ENCODE data around the gene SSH3.

SSH3 gene

DNA sequence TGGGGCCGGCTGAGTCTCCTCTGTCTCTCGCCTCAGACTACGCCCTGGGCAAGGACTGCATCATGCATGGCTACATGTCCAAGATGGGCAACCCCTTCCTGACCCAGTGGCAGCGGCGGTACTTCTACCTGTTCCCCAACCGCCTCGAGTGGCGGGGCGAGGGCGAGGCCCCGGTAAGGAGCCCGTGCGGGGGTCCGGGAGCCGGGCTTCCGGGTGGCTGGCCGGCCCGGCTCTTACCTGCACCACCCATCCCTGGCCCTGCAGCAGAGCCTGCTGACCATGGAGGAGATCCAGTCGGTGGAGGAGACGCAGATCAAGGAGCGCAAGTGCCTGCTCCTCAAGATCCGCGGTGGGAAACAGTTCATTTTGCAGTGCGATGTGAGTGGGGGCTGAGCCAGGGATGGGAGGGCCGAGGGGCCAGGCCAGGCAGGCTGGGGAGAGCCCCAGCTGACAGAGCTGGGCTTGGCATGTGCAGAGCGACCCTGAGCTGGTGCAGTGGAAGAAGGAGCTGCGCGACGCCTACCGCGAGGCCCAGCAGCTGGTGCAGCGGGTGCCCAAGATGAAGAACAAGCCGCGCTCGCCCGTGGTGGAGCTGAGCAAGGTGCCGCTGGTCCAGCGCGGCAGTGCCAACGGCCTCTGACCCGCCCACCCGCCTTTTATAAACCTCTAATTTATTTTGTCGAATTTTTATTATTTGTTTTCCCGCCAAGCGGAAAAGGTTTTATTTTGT lies 18.4 kb upstream of the SSH3 start:
- Histone ChIP-seq H3K4me1 (ENCODE audit: control insufficient read depth, insufficient read depth, low read length) (peaks cover 14% of the 10 kb centered on the region), H3K9ac (ENCODE audit: low read length) (no peak overlapping the region), H3K4me3 (ENCODE audit: low read length) (no peak overlapping the region), H3K9me3 (ENCODE audit: control insufficient read depth, low read length) (no peaks in the 10 kb centered on the region), H3K27me3 (replicated peaks; ENCODE audit: control insufficient read depth, insufficient read depth, low read length) (no peaks in the 10 kb centered on the region), H3K36me3 (ENCODE audit: control insufficient read depth, insufficient read depth, low read length, severe bottlenecking) (peaks cover 61% of the 10 kb centered on the region)
- DNase-seq (ENCODE audit: low read depth): no peak

DNA sequence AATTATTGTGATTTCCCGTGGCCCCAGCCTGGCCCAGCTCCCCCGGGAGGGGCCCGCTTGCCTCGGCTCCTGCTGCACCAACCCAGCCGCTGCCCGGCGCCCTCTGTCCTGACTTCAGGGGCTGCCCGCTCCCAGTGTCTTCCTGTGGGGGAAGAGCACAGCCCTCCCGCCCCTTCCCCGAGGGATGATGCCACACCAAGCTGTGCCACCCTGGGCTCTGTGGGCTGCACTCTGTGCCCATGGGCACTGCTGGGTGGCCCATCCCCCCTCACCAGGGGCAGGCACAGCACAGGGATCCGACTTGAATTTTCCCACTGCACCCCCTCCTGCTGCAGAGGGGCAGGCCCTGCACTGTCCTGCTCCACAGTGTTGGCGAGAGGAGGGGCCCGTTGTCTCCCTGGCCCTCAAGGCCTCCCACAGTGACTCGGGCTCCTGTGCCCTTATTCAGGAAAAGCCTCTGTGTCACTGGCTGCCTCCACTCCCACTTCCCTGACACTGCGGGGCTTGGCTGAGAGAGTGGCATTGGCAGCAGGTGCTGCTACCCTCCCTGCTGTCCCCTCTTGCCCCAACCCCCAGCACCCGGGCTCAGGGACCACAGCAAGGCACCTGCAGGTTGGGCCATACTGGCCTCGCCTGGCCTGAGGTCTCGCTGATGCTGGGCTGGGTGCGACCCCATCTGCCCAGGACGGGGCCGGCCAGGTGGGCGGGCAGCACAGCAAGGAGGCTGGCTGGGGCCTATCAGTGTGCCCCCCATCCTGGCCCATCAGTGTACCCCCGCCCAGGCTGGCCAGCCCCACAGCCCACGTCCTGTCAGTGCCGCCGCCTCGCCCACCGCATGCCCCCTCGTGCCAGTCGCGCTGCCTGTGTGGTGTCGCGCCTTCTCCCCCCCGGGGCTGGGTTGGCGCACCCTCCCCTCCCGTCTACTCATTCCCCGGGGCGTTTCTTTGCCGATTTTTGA lies 17.5 kb upstream of the SSH3 start:
- H3K4me3 ChIP-seq (ENCODE audit: low read length): no peak overlapping the region
- H3K27me3 ChIP-seq (replicated peaks; ENCODE audit: control insufficient read depth, insufficient read depth, low read length): no peaks in the 10 kb centered on the region
- H3K9ac ChIP-seq (ENCODE audit: low read length): no peak overlapping the region
- no peaks in the 10 kb centered on the region for H3K9me3 ChIP-seq (ENCODE audit: control insufficient read depth, low read length)
- peaks cover 61% of the 10 kb centered on the region for H3K36me3 ChIP-seq (ENCODE audit: control insufficient read depth, insufficient read depth, low read length, severe bottlenecking)
- peaks cover 22% of the 10 kb centered on the region for H3K4me1 ChIP-seq (ENCODE audit: control insufficient read depth, insufficient read depth, low read length)
- DNase-seq (ENCODE audit: low read depth): no peak

DNA sequence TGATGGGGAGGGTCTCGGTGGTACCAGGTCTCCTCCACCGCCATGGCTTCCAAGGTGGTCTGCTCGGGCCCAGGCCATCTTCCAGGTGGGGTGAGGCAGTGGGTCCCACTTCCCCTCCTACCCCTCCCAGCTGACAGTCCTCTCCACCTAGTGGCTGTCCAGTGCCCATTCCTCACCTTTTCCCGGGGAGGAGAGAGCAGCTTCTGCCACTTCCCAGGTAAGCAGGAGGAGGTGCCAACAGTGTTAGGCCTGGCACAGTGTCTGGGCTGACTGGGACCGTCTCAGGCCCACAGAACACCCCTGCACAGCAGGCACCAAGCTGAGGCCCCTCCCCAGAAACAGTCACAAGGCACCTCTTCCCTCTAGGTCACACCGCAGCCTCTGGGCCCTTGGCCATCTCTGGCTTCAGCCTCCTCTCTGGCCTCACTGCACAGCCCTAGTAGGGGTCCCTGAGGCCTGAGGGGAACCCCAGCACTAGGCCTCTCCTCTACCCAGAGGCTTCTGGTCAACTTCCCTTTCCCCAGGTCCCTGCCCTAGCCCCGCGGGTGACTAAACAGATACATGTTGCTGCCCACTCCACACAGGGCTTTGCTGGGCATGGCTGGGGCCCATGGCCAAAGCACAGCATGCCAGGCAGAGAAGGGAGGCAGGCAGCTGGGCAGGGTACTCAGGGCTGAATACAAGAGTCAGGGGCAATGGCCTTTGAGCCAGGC lies 16.6 kb upstream of the SSH3 start:
- Histone ChIP-seq H3K36me3 (ENCODE audit: control insufficient read depth, insufficient read depth, low read length, severe bottlenecking) (peaks cover 58% of the 10 kb centered on the region), H3K27me3 (replicated peaks; ENCODE audit: control insufficient read depth, insufficient read depth, low read length) (no peaks in the 10 kb centered on the region), H3K4me1 (ENCODE audit: control insufficient read depth, insufficient read depth, low read length) (peaks cover 30% of the 10 kb centered on the region), H3K9me3 (ENCODE audit: control insufficient read depth, low read length) (no peaks in the 10 kb centered on the region), H3K9ac (ENCODE audit: low read length) (peak overlapping the region; percentile 44), H3K4me3 (ENCODE audit: low read length) (no peak overlapping the region)
- DNase-seq (ENCODE audit: low read depth): no peak

DNA sequence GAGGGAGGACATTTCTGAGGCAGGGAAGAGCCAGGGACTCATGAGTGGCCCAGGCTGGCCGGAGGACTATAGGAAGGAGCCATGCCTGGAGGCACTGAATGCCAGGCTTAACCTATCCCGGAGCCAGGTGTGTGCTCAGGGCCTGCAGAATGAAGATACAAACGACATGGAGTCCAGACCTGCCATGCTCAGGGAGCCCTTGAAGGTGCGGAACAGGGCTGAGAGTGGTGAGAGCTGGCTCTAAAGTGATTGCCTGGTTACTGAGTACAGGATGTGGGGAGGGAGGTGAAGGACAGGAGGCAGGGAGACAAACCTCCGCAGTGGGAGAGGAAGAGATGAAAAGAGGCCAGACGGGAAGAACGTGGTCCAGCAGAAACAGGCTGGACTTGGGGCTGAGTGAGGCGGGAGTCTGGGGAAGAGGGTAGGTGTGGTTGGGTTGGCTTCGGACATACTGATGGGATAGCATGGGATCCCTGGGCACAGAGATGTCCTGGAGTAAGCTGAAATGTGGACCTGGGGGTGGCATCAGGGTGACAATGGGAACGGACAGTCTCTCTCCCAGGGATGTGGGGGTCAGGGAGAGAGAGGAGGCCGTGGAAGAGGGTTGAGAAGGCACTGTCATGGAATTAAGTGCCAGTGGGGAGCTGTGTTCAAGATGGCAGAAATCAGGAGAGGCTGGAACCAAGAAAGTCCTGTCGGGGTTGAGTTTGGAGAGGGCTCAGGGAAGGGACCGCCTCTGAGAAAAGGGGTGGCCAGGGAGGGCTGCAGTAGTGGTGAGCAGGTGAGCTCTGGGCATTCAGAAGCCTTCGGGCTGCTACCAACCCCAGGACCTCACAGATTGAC lies 15.8 kb upstream of the SSH3 start:
- H3K9ac ChIP-seq (ENCODE audit: low read length): peak overlapping the region; percentile 90
- peaks cover 59% of the 10 kb centered on the region for H3K36me3 ChIP-seq (ENCODE audit: control insufficient read depth, insufficient read depth, low read length, severe bottlenecking)
- peaks cover 30% of the 10 kb centered on the region for H3K4me1 ChIP-seq (ENCODE audit: control insufficient read depth, insufficient read depth, low read length)
- no peaks in the 10 kb centered on the region for H3K9me3 ChIP-seq (ENCODE audit: control insufficient read depth, low read length)
- DNase-seq (ENCODE audit: low read depth): no peak
- H3K27me3 ChIP-seq (replicated peaks; ENCODE audit: control insufficient read depth, insufficient read depth, low read length): no peaks in the 10 kb centered on the region
- peak overlapping the region; percentile 83 for H3K4me3 ChIP-seq (ENCODE audit: low read length)

DNA sequence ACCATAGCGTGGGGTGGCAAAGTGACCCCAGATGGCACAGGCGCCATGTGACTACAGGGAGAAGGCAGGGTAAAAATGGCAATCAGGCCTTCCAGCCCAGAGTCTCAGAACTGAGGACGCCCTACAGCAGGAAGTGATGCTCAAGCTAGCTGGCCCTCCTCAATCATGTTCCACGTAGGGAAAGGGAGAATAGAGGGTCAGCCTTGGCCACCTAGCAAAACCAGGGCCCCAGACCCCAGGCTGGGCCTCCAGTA lies 15.2 kb upstream of the SSH3 start:
- peaks cover 56% of the 10 kb centered on the region for H3K36me3 ChIP-seq (ENCODE audit: control insufficient read depth, insufficient read depth, low read length, severe bottlenecking)
- H3K9ac ChIP-seq (ENCODE audit: low read length): peak overlapping the region; percentile 90
- H3K27me3 ChIP-seq (replicated peaks; ENCODE audit: control insufficient read depth, insufficient read depth, low read length): no peaks in the 10 kb centered on the region
- H3K9me3 ChIP-seq (ENCODE audit: control insufficient read depth, low read length): no peaks in the 10 kb centered on the region
- H3K4me3 ChIP-seq (ENCODE audit: low read length): peak overlapping the region; percentile 83
- peaks cover 35% of the 10 kb centered on the region for H3K4me1 ChIP-seq (ENCODE audit: control insufficient read depth, insufficient read depth, low read length)
- DNase-seq (ENCODE audit: low read depth): no peak

DNA sequence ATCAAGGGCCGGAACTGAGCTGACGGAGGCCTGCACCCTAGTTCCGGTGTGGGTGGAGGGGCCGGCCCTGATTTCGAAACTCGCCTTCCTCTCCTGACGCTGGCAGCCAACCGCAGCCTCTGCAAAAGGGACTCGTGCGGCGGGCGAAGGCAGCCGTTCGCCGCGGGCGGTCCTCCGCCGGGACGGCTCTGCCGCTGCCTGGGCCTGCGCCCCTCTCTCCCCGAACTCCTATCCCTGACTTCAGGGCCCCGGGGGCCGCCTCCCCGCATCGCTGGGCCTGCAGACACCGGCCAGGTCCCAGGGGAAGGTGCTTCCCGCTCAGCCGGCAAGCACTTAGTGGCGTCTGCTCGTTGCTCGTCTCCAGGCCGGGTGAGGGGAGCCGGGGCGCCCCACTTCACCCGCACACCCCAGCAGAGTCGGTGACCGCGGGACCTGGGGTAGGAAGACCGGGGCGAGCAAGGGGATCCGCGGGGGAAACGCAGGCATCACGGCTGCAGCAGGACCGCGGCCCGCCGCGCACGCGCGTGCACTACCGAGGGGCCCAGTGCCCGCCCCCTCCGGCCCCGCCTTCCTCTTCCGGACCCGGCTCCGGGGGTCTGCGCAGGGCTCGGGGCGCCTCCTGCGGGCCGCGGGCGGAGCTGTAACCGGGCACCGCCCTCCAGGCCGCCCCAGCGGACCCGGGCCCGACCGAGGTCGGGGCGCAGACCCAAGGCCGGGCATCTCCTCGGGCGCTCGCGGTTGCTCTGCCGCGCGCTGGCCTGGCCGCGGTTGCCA lies 14.7 kb upstream of the SSH3 start:
- Histone ChIP-seq H3K4me1 (ENCODE audit: control insufficient read depth, insufficient read depth, low read length) (peaks cover 35% of the 10 kb centered on the region), H3K4me3 (ENCODE audit: low read length) (peak overlapping the region; percentile 83), H3K36me3 (ENCODE audit: control insufficient read depth, insufficient read depth, low read length, severe bottlenecking) (peaks cover 56% of the 10 kb centered on the region), H3K27me3 (replicated peaks; ENCODE audit: control insufficient read depth, insufficient read depth, low read length) (no peaks in the 10 kb centered on the region), H3K9me3 (ENCODE audit: control insufficient read depth, low read length) (no peaks in the 10 kb centered on the region), H3K9ac (ENCODE audit: low read length) (peak overlapping the region; percentile 90)
- peak; percentile 97 for DNase-seq (ENCODE audit: low read depth)

DNA sequence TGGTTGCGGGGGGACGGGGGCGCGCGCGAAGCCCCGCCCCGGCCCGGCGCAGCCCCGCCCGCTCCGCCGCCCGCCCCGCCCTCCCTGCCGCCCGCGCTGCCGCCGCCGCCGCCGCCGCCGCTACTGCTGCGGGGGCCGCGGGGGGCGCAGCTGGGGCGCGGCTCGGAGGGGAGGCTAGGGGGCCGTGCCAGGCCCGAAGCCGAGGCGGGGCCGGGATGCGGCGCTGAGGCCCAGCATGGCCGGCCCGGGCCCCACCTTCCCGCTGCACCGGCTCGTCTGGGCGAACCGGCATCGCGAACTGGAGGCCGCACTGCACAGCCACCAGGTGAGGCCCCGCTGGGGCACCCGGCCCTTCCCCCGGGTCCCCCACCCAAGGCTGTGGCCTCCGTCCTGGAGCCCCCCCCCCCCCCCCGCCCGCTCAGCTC lies 14.1 kb upstream of the SSH3 start, which contains the start of gene ANKRD13D:
Gene ANKRD13D (plus strand): TSS at position 78 of the 425 bp plus-strand sequence. CDS start 158 bp downstream, at position 236.
- peak within 1 kb of the TSS; percentile 84 for H3K4me3 ChIP-seq (ENCODE audit: low read length)
- H3K36me3 ChIP-seq (ENCODE audit: control insufficient read depth, insufficient read depth, low read length, severe bottlenecking): peaks cover 54% of the 10 kb centered on the region
- H3K9ac ChIP-seq (ENCODE audit: low read length): peak within 1 kb of the TSS; percentile 91
- no peaks in the 10 kb centered on the region for H3K27me3 ChIP-seq (replicated peaks; ENCODE audit: control insufficient read depth, insufficient read depth, low read length)
- DNase-seq (ENCODE audit: low read depth): no peak
- peaks cover 35% of the 10 kb centered on the region for H3K4me1 ChIP-seq (ENCODE audit: control insufficient read depth, insufficient read depth, low read length)
- H3K9me3 ChIP-seq (ENCODE audit: control insufficient read depth, low read length): no peaks in the 10 kb centered on the region

DNA sequence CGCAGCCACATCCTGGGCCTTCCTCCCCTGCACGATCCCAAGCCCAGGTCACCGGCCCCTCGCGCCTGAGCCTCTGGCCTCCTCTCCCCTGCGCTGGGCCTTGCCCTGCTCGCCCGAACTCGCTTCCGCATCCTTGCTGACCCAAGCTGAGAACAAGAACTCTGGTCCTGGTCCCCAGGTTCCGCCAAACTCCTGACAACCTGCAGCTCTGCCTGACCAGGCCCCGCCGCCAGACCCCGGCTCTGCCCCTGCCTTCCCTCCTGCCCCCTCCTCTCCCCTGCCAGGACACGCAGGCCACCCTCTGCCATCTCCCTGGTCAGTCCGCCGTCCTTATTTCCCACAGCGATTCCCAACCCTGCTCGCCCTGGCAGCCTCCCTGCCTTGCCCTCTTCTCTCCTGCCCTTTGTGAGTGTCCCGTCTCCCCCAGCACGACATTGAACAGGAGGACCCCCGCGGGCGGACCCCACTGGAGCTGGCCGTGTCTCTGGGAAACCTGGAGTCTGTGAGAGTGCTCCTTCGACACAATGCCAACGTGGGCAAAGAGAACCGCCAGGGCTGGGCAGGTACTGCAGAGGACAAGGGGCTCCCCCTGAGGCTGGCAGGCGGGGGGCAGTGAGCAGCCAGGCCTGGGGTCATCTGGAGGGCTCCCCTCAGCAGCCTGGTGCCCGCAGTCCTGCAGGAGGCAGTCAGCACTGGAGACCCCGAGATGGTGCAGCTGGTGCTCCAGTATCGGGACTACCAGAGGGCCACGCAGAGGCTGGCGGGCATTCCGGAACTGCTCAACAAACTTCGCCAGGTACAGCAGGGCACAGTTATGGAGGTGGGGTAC lies 13.5 kb upstream of the SSH3 start:
- H3K4me3 ChIP-seq (ENCODE audit: low read length): peak overlapping the region; percentile 84
- H3K36me3 ChIP-seq (ENCODE audit: control insufficient read depth, insufficient read depth, low read length, severe bottlenecking): peaks cover 47% of the 10 kb centered on the region
- DNase-seq (ENCODE audit: low read depth): peak; percentile 41

DNA sequence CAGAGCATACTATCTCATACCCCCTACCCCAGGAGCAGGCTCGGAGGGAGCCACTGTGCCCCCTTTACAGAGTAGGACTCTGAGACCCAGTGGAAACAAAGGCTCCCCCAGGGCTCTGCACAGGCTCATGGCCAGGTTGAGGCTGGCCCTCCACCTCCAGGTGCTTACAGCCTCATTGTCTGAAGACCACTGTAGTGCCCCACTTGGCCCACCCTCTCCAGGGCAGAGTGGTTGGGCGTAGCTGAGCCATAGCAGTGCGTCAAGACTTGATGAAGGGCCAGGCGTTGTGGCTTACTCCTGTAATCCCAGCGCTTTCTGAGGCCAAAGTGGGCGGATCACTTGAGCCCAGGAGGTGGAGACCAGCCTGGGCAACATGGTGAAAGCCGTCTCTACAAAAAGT lies 12.5 kb upstream of the SSH3 start:
- no peak for DNase-seq (ENCODE audit: low read depth)

More for the DNA sequence above, 13.5 kb upstream of the SSH3 start:
- no peaks in the 10 kb centered on the region for H3K9me3 ChIP-seq (ENCODE audit: control insufficient read depth, low read length)
- peaks cover 35% of the 10 kb centered on the region for H3K4me1 ChIP-seq (ENCODE audit: control insufficient read depth, insufficient read depth, low read length)
- no peaks in the 10 kb centered on the region for H3K27me3 ChIP-seq (replicated peaks; ENCODE audit: control insufficient read depth, insufficient read depth, low read length)
- H3K9ac ChIP-seq (ENCODE audit: low read length): peak overlapping the region; percentile 91

More for the DNA sequence above, 12.5 kb upstream of the SSH3 start:
- Histone ChIP-seq H3K27me3 (replicated peaks; ENCODE audit: control insufficient read depth, insufficient read depth, low read length) (no peaks in the 10 kb centered on the region), H3K4me3 (ENCODE audit: low read length) (peak overlapping the region; percentile 84), H3K9ac (ENCODE audit: low read length) (peak overlapping the region; percentile 91), H3K4me1 (ENCODE audit: control insufficient read depth, insufficient read depth, low read length) (peaks cover 35% of the 10 kb centered on the region), H3K9me3 (ENCODE audit: control insufficient read depth, low read length) (peaks cover 3% of the 10 kb centered on the region), H3K36me3 (ENCODE audit: control insufficient read depth, insufficient read depth, low read length, severe bottlenecking) (peaks cover 44% of the 10 kb centered on the region)

Data from adipocyte (in vitro differentiated cells).